Body of pancreas (tissue), 4 donors: ENCODE data around the gene DIAPH1.

Source experiments
- POLR2A ChIP-seq, 3 donors: fragments of 450-650 bp; IDR thresholded peaks; one replicate each; pipeline ENCODE4 v1.6.1; 2016; ENCODE audit warnings: antibody characterized with exemption in 3 of 3, mild to moderate bottlenecking in 2 of 3
- TF ChIP-seq, protein P1 (sequence below), 7 experiments: fragments of 450-650 bp in 4 of 7; fragments of 200-600 bp in 3 of 7; sonication (generic) in 3 of 7; IDR thresholded peaks; one replicate each; pipeline ENCODE4 v1.5.1; 2016 to 2019; ENCODE audit warnings: antibody characterized with exemption in 7 of 7

DNA sequence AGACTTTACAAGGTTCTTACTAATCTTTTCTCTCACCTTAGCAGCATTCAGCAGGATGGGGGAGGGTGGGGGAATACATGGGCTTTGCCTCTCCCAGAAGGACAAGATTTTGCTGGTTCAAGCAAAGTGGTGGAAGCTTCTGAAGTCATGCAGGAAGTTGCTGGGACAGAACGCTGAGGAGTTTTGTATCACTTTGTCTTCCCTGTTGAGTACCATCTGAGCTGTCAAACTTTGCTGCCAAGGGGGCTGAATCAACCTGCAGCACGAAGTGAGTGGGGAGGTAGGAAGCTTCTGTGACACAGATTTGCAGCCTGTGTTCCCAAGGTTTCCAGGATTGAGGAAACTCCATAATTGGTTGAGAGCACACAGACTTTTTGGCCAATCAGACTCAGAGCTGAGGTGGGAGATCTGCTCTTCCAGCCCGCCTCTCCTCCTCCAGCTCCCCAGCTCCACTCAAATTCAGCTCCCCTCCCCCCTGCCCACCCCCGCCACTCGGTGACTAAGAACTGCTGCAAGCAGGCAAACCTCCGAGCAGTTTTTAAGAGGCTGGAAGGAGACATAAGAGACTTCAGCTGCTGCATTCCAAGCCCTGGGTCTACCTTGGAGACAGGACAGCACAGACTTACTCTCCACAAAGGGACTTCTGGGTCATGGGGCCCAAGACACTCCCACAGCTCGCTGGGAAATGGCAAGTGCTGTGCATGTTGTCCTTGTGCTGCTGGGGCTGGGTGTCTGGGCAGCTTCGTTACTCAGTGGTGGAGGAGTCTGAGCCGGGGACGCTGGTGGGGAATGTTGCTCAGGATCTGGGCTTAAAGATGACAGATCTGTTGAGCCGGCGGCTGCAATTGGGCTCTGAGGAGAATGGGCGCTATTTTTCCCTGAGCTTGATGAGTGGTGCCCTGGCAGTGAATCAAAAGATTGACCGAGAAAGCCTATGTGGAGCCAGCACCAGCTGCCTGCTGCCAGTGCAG lies 129.9 kb downstream of the DIAPH1 start, which contains the start of gene PCDHGC5:
- TF ChIP-seq, protein P1, sequence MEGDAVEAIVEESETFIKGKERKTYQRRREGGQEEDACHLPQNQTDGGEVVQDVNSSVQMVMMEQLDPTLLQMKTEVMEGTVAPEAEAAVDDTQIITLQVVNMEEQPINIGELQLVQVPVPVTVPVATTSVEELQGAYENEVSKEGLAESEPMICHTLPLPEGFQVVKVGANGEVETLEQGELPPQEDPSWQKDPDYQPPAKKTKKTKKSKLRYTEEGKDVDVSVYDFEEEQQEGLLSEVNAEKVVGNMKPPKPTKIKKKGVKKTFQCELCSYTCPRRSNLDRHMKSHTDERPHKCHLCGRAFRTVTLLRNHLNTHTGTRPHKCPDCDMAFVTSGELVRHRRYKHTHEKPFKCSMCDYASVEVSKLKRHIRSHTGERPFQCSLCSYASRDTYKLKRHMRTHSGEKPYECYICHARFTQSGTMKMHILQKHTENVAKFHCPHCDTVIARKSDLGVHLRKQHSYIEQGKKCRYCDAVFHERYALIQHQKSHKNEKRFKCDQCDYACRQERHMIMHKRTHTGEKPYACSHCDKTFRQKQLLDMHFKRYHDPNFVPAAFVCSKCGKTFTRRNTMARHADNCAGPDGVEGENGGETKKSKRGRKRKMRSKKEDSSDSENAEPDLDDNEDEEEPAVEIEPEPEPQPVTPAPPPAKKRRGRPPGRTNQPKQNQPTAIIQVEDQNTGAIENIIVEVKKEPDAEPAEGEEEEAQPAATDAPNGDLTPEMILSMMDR (IDR thresholded peaks at IDR 0.05) = no peak
- no peak for TF ChIP-seq POLR2A (IDR thresholded peaks at IDR 0.05)
